Measurements from ENCODE around the gene GPR55.

DNA sequence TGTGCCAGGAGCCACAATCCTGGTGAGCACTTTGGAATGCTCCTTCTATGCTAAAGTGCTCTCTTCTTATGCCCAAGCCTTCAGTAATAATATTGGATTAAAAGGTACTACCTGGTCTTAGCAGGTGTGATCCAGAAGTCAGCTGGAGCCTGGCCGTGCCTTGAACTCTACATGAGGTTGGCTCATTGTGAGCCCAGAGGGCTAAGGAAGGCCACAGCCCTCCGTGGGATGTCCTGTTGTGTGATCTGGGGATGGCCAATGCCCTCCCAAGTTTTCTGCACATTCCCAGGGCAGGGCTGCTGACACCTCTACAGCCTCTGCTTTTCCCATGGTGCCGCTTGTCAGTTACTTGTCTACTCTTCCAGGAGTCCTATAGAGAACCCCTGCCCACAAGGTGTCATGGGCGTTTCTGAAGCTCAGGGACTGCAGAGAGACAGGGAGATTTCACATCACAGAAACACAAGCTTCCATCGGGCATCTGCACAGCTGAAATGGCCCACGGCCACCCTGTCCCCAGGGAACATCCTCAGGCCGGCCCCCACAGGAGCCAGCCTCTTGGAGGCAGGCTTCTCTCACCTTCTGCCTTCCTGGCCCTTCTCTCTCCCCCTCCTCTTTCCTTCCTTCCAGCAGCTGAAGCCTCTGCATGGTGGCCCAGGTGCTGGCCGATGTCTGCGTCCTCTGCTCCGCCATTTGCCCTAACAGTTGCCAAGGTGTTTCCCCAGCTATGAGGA lies 27.3 kb upstream of the GPR55 start:
- TF ChIP-seq CTCF (IDR thresholded peaks at IDR 0.05) (no peak), EZH2 (IDR thresholded peaks at IDR 0.05; ENCODE audit: borderline replicate concordance, insufficient read depth, low read depth, low read length, poor library complexity, severe bottlenecking) (no peak)

All from B cell (primary cell).